ENCODE results near the gene SPAG4.

The SPAG4 gene, protein sequence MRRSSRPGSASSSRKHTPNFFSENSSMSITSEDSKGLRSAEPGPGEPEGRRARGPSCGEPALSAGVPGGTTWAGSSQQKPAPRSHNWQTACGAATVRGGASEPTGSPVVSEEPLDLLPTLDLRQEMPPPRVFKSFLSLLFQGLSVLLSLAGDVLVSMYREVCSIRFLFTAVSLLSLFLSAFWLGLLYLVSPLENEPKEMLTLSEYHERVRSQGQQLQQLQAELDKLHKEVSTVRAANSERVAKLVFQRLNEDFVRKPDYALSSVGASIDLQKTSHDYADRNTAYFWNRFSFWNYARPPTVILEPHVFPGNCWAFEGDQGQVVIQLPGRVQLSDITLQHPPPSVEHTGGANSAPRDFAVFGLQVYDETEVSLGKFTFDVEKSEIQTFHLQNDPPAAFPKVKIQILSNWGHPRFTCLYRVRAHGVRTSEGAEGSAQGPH

DNA sequence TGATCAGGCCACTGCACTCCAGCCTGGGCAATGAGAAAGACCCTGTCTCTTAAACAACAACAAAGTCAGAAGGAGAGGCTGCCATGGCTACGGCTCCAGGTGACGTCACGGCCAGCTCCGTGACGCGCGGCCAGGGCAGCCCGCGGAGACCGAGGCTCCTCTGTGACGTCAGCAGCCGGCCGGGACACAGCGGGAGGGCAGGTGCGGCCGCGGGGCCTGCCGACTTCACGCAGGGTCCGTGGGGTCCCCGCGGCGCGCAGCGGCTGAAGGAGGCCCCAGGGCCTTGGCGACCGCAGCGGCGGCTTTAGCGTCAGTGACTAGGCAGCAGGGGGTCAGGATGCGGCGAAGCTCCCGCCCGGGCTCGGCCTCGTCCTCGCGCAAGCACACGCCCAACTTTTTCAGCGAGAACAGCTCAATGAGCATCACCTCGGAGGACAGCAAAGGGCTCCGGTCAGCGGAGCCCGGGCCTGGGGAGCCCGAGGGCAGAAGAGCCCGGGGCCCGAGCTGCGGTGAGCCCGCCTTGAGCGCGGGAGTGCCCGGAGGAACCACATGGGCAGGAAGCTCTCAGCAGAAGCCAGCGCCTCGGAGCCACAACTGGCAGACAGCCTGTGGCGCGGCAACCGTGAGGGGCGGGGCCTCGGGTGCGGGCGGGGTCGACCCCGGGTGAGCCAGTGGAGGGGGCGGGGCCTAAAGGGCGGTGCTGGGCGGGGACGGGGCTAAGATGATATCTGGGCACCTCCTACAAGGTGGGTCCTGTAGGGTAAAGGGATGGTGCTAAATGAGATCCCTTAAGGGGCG is at the start of gene SPAG4:
Gene SPAG4, plus strand, starts transcription at position 163 of the 798 bp plus-strand sequence. Its CDS starts 175 bp downstream, at position 338.
- ATAC-seq (peak; percentile 87), DNase-seq (peak; percentile 100)
- Mint-ChIP-seq H3K9me3 (no peaks in the 10 kb centered on the region), H3K4me1 (peaks cover 47% of the 10 kb centered on the region), H3K27ac (peak within 1 kb of the TSS; percentile 87), H3K36me3 (ENCODE audit: low read depth) (no peaks in the 10 kb centered on the region), H3K27me3 (peaks cover 8% of the 10 kb centered on the region), H3K4me3 (peak within 1 kb of the TSS; percentile 83)

DNA sequence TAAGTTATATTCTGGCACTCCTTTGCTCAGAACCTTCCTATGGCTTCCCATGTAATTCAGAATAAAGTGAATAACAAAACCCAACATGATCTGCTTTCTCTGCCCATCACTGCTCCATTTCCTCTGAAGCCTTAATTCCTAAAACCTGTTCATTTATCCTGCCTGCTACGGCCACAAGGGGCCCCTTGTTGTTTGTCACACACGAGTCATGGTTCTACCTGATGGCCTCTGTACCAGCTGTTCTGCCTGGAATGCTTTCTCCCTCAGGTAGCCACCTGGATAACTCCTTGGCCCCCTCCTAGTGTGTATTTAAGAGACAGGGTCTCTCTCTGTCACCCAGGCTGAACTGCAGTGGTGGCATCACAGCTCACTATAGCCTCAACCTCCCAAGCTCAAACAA is 47.0 kb upstream of the SPAG4 start:
- H3K27me3 Mint-ChIP-seq = peaks cover 5% of the 10 kb centered on the region
- DNase-seq (no peak), ATAC-seq (no peak)
- no peaks in the 10 kb centered on the region for H3K4me1 Mint-ChIP-seq
- no peak overlapping the region for H3K4me3 Mint-ChIP-seq
- H3K27ac Mint-ChIP-seq = no peak overlapping the region
- H3K9me3 Mint-ChIP-seq = peaks cover 5% of the 10 kb centered on the region
- peaks cover 3% of the 10 kb centered on the region for H3K36me3 Mint-ChIP-seq (ENCODE audit: low read depth)

DNA sequence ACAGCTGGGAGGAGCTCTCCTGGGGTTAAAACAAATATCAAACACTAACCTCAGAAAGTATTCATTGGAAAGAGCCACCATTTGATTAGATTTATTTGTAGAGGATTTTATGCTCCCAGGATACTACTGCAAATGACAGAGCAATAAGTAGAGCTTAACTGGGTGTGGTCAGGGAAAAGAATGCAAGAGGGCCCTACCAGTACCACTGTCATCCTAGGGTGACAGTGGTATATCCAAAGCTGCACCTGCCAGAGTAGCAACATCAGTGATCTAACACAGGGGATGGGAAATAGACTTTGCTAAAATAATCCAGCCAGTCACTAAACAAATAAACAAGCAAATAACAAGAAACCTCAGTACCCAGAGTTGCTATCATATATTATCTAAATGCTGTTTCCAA is 44.1 kb upstream of the SPAG4 start:
- peaks cover 3% of the 10 kb centered on the region for H3K27me3 Mint-ChIP-seq
- H3K27ac Mint-ChIP-seq = no peak overlapping the region
- no peak for ATAC-seq
- H3K4me1 Mint-ChIP-seq = no peaks in the 10 kb centered on the region
- DNase-seq = no peak
- H3K36me3 Mint-ChIP-seq (ENCODE audit: low read depth) = peaks cover 5% of the 10 kb centered on the region
- peaks cover 5% of the 10 kb centered on the region for H3K9me3 Mint-ChIP-seq
- H3K4me3 Mint-ChIP-seq = no peak overlapping the region

DNA sequence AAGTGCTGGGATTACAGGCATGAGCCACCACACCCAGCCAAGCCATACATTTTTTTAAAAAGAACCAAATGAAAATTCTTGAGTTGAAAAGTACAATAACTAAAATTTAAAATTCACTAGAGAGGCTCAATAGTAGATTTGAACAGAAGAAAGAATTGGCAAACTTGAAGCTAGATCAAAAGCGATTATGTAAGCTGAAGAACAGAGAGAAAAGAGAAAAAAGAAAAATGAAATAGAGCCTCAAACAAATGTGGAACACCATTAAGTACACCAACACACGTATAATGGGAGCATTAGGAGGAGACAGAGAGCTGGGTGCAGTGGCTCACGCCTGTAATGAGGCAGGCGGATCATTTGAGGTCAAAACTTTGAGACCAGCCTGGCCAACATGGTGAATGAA is 42.8 kb upstream of the SPAG4 start:
- no peaks in the 10 kb centered on the region for H3K27me3 Mint-ChIP-seq
- H3K27ac Mint-ChIP-seq = no peak overlapping the region
- no peak for ATAC-seq
- no peaks in the 10 kb centered on the region for H3K4me1 Mint-ChIP-seq
- H3K4me3 Mint-ChIP-seq = no peak overlapping the region
- peaks cover 5% of the 10 kb centered on the region for H3K36me3 Mint-ChIP-seq (ENCODE audit: low read depth)
- DNase-seq = no peak
- peaks cover 5% of the 10 kb centered on the region for H3K9me3 Mint-ChIP-seq

DNA sequence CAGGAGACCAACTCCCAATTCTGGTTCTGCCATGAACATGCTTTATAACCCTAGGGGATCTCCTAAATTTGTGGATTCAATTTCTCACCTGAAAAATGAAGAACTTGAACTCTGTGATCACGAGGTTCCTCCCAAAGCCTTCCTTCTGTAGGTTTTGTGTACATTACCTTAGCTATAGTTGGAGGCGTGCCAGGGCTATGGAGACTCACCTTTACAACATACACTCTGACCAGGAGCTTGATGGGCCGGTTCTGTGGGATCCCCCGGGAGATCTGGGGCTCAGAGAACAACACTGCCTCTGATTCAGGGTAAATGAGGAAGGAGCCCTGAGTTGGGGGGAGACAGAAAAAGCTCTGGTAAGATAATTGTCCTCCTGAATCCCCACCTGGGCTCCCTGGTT is 39.7 kb upstream of the SPAG4 start:
- H3K4me1 Mint-ChIP-seq = no peaks in the 10 kb centered on the region
- no peaks in the 10 kb centered on the region for H3K27me3 Mint-ChIP-seq
- no peak overlapping the region for H3K4me3 Mint-ChIP-seq
- ATAC-seq = no peak
- H3K27ac Mint-ChIP-seq = no peak overlapping the region
- DNase-seq = no peak
- peaks cover 5% of the 10 kb centered on the region for H3K9me3 Mint-ChIP-seq
- peaks cover 5% of the 10 kb centered on the region for H3K36me3 Mint-ChIP-seq (ENCODE audit: low read depth)

DNA sequence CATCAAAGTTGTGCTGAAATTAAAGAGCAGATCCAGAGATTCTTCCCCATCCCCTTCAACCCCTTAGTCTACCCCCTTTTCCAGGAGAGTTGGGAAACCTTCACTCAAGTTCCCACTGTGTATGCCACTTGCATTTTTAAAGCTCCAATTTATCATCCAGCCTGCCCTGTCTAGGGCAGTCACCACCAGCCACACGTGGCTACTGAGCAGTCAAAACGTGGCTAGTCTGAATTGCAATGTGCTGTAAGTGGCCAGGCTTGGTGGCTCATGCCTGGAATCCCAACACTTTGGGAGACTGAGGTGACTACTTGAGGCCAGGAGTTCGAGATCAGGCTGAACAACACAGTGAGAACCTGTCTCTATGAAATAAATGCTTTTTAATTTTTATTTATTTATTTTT is 38.8 kb upstream of the SPAG4 start:
- DNase-seq = no peak
- Mint-ChIP-seq H3K27me3 (no peaks in the 10 kb centered on the region), H3K27ac (no peak overlapping the region)

DNA sequence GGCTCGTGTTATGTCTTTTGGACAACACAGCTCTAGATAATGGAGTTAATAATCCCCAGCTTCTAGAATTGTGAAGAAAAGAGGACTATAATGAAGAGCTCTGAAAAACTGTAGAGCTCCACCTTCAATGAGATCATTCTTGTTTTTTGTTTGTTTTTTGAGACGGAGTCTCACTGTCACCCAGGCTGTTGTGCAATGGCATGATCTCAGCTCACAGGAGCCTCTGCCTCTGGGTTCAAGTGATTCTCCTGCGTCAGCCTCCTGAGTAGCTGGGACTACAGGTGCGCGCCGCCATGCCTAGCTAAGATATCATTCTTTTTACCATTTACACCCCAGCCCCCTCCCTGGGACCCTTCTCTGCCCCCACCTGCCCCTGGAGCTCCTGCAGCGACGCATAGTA is 37.2 kb upstream of the SPAG4 start:
- Mint-ChIP-seq H3K27me3 (no peaks in the 10 kb centered on the region), H3K4me1 (no peaks in the 10 kb centered on the region), H3K9me3 (no peaks in the 10 kb centered on the region), H3K27ac (no peak overlapping the region), H3K36me3 (ENCODE audit: low read depth) (peaks cover 2% of the 10 kb centered on the region), H3K4me3 (no peak overlapping the region)
- DNase-seq = no peak
- ATAC-seq = no peak

More for the DNA sequence above, 38.8 kb upstream of the SPAG4 start:
- ATAC-seq = no peak
- Mint-ChIP-seq H3K9me3 (peaks cover 5% of the 10 kb centered on the region), H3K4me1 (no peaks in the 10 kb centered on the region), H3K36me3 (ENCODE audit: low read depth) (peaks cover 5% of the 10 kb centered on the region), H3K4me3 (no peak overlapping the region)

DNA sequence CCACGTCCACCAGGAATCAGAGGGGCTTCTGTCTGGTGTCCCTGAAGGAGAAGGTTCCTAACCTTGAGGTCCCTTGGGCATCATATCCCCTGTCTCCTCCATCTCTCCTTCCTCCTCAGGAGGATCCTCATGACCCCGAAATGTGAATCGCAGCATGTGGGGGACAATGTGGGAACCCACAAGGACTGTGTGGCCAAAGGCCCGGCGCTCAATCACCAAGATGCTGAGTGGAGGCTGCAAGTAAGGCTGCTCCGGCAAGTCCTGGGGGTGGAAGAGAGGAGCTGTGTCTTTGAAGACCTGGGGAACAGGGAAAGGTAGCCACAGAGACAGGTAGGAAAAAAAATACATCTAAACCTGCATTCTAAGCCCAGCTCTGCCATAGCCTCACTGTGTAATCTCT is 36.4 kb upstream of the SPAG4 start:
- no peaks in the 10 kb centered on the region for H3K36me3 Mint-ChIP-seq (ENCODE audit: low read depth)
- H3K4me3 Mint-ChIP-seq = no peak overlapping the region
- DNase-seq (no peak), ATAC-seq (no peak)
- no peaks in the 10 kb centered on the region for H3K27me3 Mint-ChIP-seq
- H3K4me1 Mint-ChIP-seq = no peaks in the 10 kb centered on the region
- H3K9me3 Mint-ChIP-seq = no peaks in the 10 kb centered on the region
- H3K27ac Mint-ChIP-seq = no peak overlapping the region

DNA sequence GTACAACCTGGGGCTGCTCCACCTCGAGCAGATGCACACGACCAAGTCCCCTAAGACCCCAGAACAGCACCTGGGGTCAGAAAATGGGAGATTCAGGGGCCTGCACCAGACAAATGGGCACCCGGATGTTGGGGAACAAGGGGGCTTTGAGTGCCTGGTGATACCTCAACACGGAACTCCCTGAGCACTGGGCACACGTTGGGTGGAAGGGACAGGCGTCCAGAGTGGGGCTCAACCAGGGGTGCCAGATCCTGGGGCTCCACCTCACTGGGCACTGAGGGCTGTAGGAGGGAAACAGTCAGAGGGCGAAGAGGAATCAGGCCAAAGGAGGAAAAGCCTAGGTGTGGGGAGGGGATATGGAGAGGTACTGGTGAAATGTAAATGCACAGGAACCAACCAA is 33.5 kb upstream of the SPAG4 start:
- no peaks in the 10 kb centered on the region for H3K4me1 Mint-ChIP-seq
- no peaks in the 10 kb centered on the region for H3K27me3 Mint-ChIP-seq
- DNase-seq = no peak
- no peaks in the 10 kb centered on the region for H3K9me3 Mint-ChIP-seq
- H3K36me3 Mint-ChIP-seq (ENCODE audit: low read depth) = no peaks in the 10 kb centered on the region
- no peak overlapping the region for H3K4me3 Mint-ChIP-seq
- no peak overlapping the region for H3K27ac Mint-ChIP-seq
- ATAC-seq = no peak

DNA sequence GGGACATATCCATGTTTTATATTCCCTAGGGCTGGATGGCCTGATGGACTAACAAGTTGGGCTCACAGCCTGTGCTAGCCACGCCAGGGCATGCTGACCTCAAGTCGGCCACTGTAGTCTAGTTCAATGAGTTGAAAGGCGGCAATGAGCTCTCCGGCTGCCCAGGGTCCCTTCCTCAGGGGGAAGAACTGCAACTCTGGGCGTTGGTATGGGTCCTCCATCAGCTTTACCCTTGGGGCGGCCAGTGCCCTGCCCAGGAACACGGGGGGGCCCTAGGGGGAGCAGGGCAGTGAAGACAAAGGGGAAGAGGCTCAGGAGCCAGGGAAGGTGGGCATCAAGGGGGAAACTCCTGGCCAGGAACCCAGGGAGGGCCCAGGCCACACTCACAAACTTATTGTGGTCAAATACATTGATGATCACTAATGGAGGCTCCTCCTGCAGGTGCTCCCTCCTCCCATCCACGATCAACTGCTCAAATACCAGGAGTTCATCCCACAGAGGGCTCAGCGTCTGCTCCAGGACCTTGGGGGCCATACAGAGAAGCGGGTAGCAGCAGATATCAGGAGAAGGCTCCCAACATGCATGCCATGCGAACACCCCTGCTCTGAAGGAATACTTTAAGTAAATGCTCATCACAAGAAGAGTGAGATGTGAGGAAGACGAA is 32.8 kb upstream of the SPAG4 start:
- H3K4me1 Mint-ChIP-seq = no peaks in the 10 kb centered on the region
- no peaks in the 10 kb centered on the region for H3K27me3 Mint-ChIP-seq
- no peak overlapping the region for H3K27ac Mint-ChIP-seq
- ATAC-seq (no peak), DNase-seq (no peak)
- no peak overlapping the region for H3K4me3 Mint-ChIP-seq
- no peaks in the 10 kb centered on the region for H3K36me3 Mint-ChIP-seq (ENCODE audit: low read depth)
- no peaks in the 10 kb centered on the region for H3K9me3 Mint-ChIP-seq

DNA sequence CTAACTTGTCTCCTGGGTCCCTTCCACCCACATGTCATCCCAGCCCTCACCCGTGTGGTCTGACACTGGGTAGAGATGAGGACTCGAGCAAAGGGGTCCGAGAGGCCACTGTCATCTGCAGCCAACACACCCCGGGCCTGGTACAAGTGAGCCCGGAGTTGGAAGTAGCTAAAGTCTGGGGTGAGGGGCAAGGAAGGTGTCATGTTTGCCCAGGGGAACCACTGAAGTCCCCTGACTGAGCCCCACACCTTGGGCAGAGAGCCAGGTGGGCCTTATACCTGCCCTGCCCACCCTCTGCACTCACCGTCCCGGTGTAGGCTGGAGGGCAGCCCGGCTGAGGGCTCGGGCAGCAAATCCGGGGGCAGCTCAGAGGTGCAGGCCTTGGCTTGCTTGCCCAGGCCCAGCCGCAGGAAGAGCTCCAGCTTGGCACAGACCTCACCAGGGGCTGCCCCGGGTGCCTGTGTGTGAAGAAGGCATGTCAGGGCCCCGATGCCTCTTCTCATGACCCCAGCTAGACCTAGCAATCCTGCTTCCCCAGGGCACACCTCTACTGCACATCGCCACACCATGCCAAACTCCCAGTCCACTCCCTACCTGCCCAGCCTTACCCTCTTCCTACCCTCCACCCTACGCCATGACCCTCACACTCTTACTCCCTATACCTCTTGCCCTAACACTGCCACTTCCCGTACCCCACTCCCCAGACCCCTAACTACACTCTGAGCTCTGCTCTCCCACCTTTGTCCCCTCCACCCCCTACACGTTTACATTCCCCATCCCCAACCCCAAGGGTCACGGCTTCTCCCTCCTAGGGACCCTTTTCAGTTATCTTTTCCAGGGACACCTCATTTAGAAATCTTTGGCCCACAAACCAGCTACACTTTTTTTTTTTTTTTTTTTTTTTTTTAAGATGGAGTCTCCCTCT is 31.7 kb upstream of the SPAG4 start:
- Mint-ChIP-seq H3K36me3 (ENCODE audit: low read depth) (no peaks in the 10 kb centered on the region), H3K27me3 (no peaks in the 10 kb centered on the region), H3K4me3 (no peak overlapping the region), H3K9me3 (no peaks in the 10 kb centered on the region), H3K27ac (no peak overlapping the region), H3K4me1 (no peaks in the 10 kb centered on the region)
- DNase-seq (no peak), ATAC-seq (no peak)

DNA sequence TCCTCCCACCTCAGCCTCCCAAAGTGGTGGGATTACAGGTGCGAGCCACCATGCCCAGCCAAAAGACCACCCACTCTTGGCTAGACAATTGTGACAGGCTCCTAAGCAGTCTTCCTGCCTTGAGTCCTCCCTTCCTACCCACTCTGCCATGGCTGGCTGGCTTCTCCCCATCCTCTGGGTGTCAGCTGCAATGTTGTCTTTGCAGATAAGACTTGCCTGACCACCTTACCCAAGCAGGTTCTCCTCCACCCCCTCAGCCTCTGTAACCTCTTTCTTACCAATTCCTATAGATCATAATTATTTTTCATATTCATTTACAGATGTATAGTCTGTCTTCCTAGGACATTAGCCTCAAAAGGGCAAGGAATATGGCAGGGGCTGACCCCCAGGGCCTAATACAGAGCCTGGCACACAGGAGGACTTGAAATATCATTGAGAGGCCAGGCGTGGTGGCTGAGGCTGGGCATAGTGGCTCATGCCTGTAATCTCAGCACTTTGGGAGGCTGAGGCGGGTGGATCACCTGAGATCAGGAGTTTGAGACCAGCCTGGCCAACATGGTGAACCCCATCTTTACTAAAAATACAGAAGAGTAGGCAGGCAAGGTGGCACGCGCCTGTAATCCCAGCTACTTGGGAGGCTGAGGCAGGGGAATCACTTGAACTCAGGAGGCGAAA is 28.7 kb upstream of the SPAG4 start:
- ATAC-seq (no peak), DNase-seq (no peak)
- Mint-ChIP-seq H3K4me1 (no peaks in the 10 kb centered on the region), H3K9me3 (no peaks in the 10 kb centered on the region), H3K27ac (no peak overlapping the region), H3K27me3 (no peaks in the 10 kb centered on the region), H3K4me3 (no peak overlapping the region), H3K36me3 (ENCODE audit: low read depth) (no peaks in the 10 kb centered on the region)

DNA sequence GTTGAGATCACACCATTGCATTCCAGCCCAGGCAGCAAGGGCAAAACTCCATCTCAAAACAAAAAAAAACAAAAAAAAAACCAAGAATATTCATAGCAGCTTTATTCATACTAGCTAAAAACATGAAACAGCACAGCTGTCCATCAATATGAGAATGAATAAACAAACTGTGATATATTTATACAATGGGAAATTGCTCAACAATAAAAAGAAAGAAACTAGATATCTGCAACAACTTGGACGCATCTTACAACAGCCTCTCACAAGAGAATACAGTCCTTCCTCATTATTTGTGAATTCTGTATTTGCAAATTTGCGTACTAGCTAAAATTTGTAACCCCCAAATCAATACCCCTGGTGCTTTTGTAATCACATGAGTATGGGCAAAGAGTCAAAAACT is 28.2 kb upstream of the SPAG4 start:
- H3K4me1 Mint-ChIP-seq = no peaks in the 10 kb centered on the region
- no peak overlapping the region for H3K27ac Mint-ChIP-seq
- H3K4me3 Mint-ChIP-seq = no peak overlapping the region
- no peaks in the 10 kb centered on the region for H3K27me3 Mint-ChIP-seq
- DNase-seq = no peak
- H3K36me3 Mint-ChIP-seq (ENCODE audit: low read depth) = no peaks in the 10 kb centered on the region
- H3K9me3 Mint-ChIP-seq = no peaks in the 10 kb centered on the region
- ATAC-seq = no peak

Measured in activated naive CD8-positive, alpha-beta T cell treated with anti-CD3 and anti-CD28 coated beads, Interleukin-2, amount 50 U/mL, for 24 hours (primary cell).